Activated T-helper 1 cell treated with anti-CD3 and anti-CD28 coated beads, Interleukin-2, amount 50 U/mL, for 16 hours (primary cell): Measurements from ENCODE around the gene EHD1.

ENCODE experiments used
- DNase-seq, 2 donors: peaks; one replicate each; pipeline ENCODE4 v3.0.0-alpha.2; 2020; ENCODE audit warnings: low read depth in 1 of 2, low spot score in 1 of 2

The EHD1 gene

DNA sequence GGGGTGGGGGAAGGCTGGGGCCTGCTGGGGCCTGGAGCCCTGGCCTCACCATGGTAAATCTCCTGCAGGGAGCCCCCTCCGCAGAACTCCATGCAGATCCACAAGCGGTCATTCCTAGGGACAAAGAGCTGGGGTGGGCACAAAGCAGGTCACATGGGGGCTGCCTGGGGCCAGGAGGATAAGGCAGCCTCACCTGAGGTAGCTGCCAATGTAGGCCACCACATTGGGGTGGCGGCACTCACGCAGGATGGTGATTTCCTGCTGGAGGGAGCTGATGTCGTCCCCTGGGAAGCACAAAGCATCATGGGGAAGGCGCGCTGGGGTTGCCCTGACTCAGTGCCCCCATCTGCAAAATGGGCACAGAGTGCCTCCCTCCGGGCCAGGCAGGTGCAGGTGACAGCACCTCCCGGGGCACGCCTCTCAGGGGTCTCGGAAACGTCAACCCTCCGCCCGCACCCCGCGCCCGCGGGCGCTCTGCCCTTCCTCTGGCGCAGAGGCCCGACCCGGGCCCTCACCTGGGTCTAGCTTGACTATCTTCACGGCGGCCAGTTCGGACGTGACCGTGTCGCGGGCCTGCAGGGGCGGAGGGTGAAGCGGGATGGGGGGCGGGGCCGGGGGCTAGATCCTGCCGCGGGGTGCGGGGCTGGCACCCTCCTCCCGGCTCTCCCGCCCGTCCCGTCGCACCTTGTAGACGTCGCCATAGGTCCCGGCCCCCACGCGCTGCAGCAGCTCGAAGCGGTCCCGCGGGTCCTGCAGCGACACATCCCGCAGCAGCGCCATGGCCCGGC is 75.9 kb downstream of the EHD1 start:
- peak; percentile 25 for DNase-seq
